ENCODE results near the gene PKP3.
"Not testable (repeated sequence)": the region's sequence is repeated elsewhere in the genome, so short reads cannot be mapped to it uniquely, and the experiment has no call there.

Gene PKP3

GRCh38 chr11:394034-394857, at the start of gene PKP3:
PKP3 (plus strand) TSS chr11:394209; CDS start chr11:394293, 84 bp downstream.
- Histone ChIP-seq H3K27ac (ENCODE audit: low read depth, low read length) (peak within 1 kb of the TSS; percentile 29; the same call in 1 of the 2 replicates), H3K9me3 (ENCODE audit: control insufficient read depth, insufficient read depth, low read depth, low read length) (no peaks in the 10 kb centered on the region), H3K9ac (ENCODE audit: low read length) (peak within 1 kb of the TSS; percentile 75), H3K36me3 (ENCODE audit: control insufficient read depth, insufficient read depth, low read length) (peaks cover 15% of the 10 kb centered on the region), H3K4me1 (ENCODE audit: control insufficient read depth, insufficient read depth, low read length) (peaks cover 23% of the 10 kb centered on the region), H3K27me3 (ENCODE audit: control insufficient read depth, insufficient read depth, low read length) (no peaks in the 10 kb centered on the region), H3K4me3 (ENCODE audit: low read depth, low read length) (peak within 1 kb of the TSS; percentile 72)

GRCh38 chr11:344836-345578, 49.0 kb upstream of the PKP3 start:
- H3K27me3 ChIP-seq (ENCODE audit: control insufficient read depth, insufficient read depth, low read length), result no peaks in the 10 kb centered on the region
- H3K27ac ChIP-seq (ENCODE audit: low read depth, low read length), result no peak overlapping the region

GRCh38 chr11:346529-346928, 47.5 kb upstream of the PKP3 start:
- Histone ChIP-seq H3K4me3 (ENCODE audit: low read depth, low read length) (no peak overlapping the region), H3K27ac (ENCODE audit: low read depth, low read length) (no peak overlapping the region), H3K36me3 (ENCODE audit: control insufficient read depth, insufficient read depth, low read length) (no peaks in the 10 kb centered on the region), H3K27me3 (ENCODE audit: control insufficient read depth, insufficient read depth, low read length) (no peaks in the 10 kb centered on the region), H3K4me1 (ENCODE audit: control insufficient read depth, insufficient read depth, low read length) (peaks cover 27% of the 10 kb centered on the region), H3K9ac (ENCODE audit: low read length) (no peak overlapping the region), H3K9me3 (ENCODE audit: control insufficient read depth, insufficient read depth, low read depth, low read length) (peaks cover 4% of the 10 kb centered on the region; the same call in 1 of the 2 replicates)

More at GRCh38 chr11:344836-345578, 49.0 kb upstream of the PKP3 start:
- Histone ChIP-seq H3K4me1 (ENCODE audit: control insufficient read depth, insufficient read depth, low read length) (peaks cover 25% of the 10 kb centered on the region), H3K9me3 (ENCODE audit: control insufficient read depth, insufficient read depth, low read depth, low read length) (peaks cover 4% of the 10 kb centered on the region; the same call in 1 of the 2 replicates), H3K9ac (ENCODE audit: low read length) (no peak overlapping the region), H3K4me3 (ENCODE audit: low read depth, low read length) (no peak overlapping the region), H3K36me3 (ENCODE audit: control insufficient read depth, insufficient read depth, low read length) (no peaks in the 10 kb centered on the region)

GRCh38 chr11:349270-349954, 44.6 kb upstream of the PKP3 start:
- H3K4me3 ChIP-seq (ENCODE audit: low read depth, low read length); H3K27me3 ChIP-seq (ENCODE audit: control insufficient read depth, insufficient read depth, low read length); H3K27ac ChIP-seq (ENCODE audit: low read depth, low read length); H3K36me3 ChIP-seq (ENCODE audit: control insufficient read depth, insufficient read depth, low read length); H3K9me3 ChIP-seq (ENCODE audit: control insufficient read depth, insufficient read depth, low read depth, low read length): not testable (repeated sequence)
- Histone ChIP-seq H3K9ac (ENCODE audit: low read length) (peak overlapping the region; percentile 6), H3K4me1 (ENCODE audit: control insufficient read depth, insufficient read depth, low read length) (peaks cover 23% of the 10 kb centered on the region)

GRCh38 chr11:350033-350722, 43.8 kb upstream of the PKP3 start:
- not testable (repeated sequence) for H3K9me3 ChIP-seq (ENCODE audit: control insufficient read depth, insufficient read depth, low read depth, low read length); H3K4me3 ChIP-seq (ENCODE audit: low read depth, low read length); H3K27me3 ChIP-seq (ENCODE audit: control insufficient read depth, insufficient read depth, low read length); H3K36me3 ChIP-seq (ENCODE audit: control insufficient read depth, insufficient read depth, low read length); H3K27ac ChIP-seq (ENCODE audit: low read depth, low read length)
- Histone ChIP-seq H3K4me1 (ENCODE audit: control insufficient read depth, insufficient read depth, low read length) (peaks cover 25% of the 10 kb centered on the region), H3K9ac (ENCODE audit: low read length) (peak overlapping the region; percentile 64)

- no peaks in the 10 kb centered on the region for H3K36me3 ChIP-seq (ENCODE audit: control insufficient read depth, insufficient read depth, low read length)
- no peak overlapping the region for H3K4me3 ChIP-seq (ENCODE audit: low read depth, low read length)
- no peaks in the 10 kb centered on the region for H3K9me3 ChIP-seq (ENCODE audit: control insufficient read depth, insufficient read depth, low read depth, low read length)
- peaks cover 31% of the 10 kb centered on the region for H3K4me1 ChIP-seq (ENCODE audit: control insufficient read depth, insufficient read depth, low read length)
- H3K27ac ChIP-seq (ENCODE audit: low read depth, low read length), result no peak overlapping the region
- H3K9ac ChIP-seq (ENCODE audit: low read length), result peak overlapping the region; percentile 64
- H3K27me3 ChIP-seq (ENCODE audit: control insufficient read depth, insufficient read depth, low read length), result no peaks in the 10 kb centered on the region
Measured at GRCh38 chr11:350723-351255, 43.2 kb upstream of the PKP3 start.

GRCh38 chr11:351411-351810, 42.6 kb upstream of the PKP3 start:
- Histone ChIP-seq H3K27ac (ENCODE audit: low read depth, low read length) (no peak overlapping the region), H3K36me3 (ENCODE audit: control insufficient read depth, insufficient read depth, low read length) (no peaks in the 10 kb centered on the region), H3K4me3 (ENCODE audit: low read depth, low read length) (no peak overlapping the region), H3K4me1 (ENCODE audit: control insufficient read depth, insufficient read depth, low read length) (peaks cover 31% of the 10 kb centered on the region), H3K27me3 (ENCODE audit: control insufficient read depth, insufficient read depth, low read length) (no peaks in the 10 kb centered on the region), H3K9ac (ENCODE audit: low read length) (no peak overlapping the region), H3K9me3 (ENCODE audit: control insufficient read depth, insufficient read depth, low read depth, low read length) (peaks cover 1% of the 10 kb centered on the region; the same call in 1 of the 2 replicates)

GRCh38 chr11:352456-353031, 41.5 kb upstream of the PKP3 start:
- H3K27ac ChIP-seq (ENCODE audit: low read depth, low read length), result no peak overlapping the region
- no peaks in the 10 kb centered on the region for H3K36me3 ChIP-seq (ENCODE audit: control insufficient read depth, insufficient read depth, low read length)
- no peaks in the 10 kb centered on the region for H3K27me3 ChIP-seq (ENCODE audit: control insufficient read depth, insufficient read depth, low read length)
- no peak overlapping the region for H3K4me3 ChIP-seq (ENCODE audit: low read depth, low read length)
- no peak overlapping the region for H3K9ac ChIP-seq (ENCODE audit: low read length)
- peaks cover 11% of the 10 kb centered on the region; the same call in 1 of the 2 replicates for H3K9me3 ChIP-seq (ENCODE audit: control insufficient read depth, insufficient read depth, low read depth, low read length)
- H3K4me1 ChIP-seq (ENCODE audit: control insufficient read depth, insufficient read depth, low read length), result peaks cover 31% of the 10 kb centered on the region

GRCh38 chr11:353179-353873, 40.7 kb upstream of the PKP3 start:
- H3K9ac ChIP-seq (ENCODE audit: low read length), result no peak overlapping the region
- H3K27ac ChIP-seq (ENCODE audit: low read depth, low read length), result no peak overlapping the region; the same call in 1 of the 2 replicates
- peaks cover 31% of the 10 kb centered on the region for H3K4me1 ChIP-seq (ENCODE audit: control insufficient read depth, insufficient read depth, low read length)
- H3K4me3 ChIP-seq (ENCODE audit: low read depth, low read length), result no peak overlapping the region
- H3K9me3 ChIP-seq (ENCODE audit: control insufficient read depth, insufficient read depth, low read depth, low read length), result peaks cover 11% of the 10 kb centered on the region; the same call in 1 of the 2 replicates
- H3K27me3 ChIP-seq (ENCODE audit: control insufficient read depth, insufficient read depth, low read length), result no peaks in the 10 kb centered on the region
- H3K36me3 ChIP-seq (ENCODE audit: control insufficient read depth, insufficient read depth, low read length), result no peaks in the 10 kb centered on the region

Data from HUES6 (cell line).